Esophagus muscularis mucosa (tissue), 4 donors: ENCODE measurements around the gene APH1B. TPM values are rescaled to one million over a fixed set of nuclear protein-coding genes. Genes with fewer than 3 reads are reported as not detected.

Experiments
- DNase-seq: peaks from one replicate; pipeline ENCODE4 v3.0.0-alpha.2; 2017; ENCODE audit errors: extremely low spot score
- H3K27ac ChIP-seq, 4 donors: fragments of 200-600 bp; sonication (generic); replicated peaks in 1 of 4; 1 replicate in 3 of 4; 2 replicates in 1 of 4; pipeline ENCODE4 v1.5.1; 2016 to 2019; ENCODE audit warnings: mild to moderate bottlenecking in 1 of 4
- H3K27me3 ChIP-seq, 4 donors: fragments of 200-600 bp; sonication (generic); one replicate each; pipeline versions ENCODE4 v1.5.1 to v1.6.0; 2016 to 2019
- H3K36me3 ChIP-seq, 4 donors: fragments of 200-600 bp; sonication (generic); one replicate each; pipeline ENCODE4 v1.5.1; 2016 to 2019
- H3K4me1 ChIP-seq, 4 donors: fragments of 200-600 bp; sonication (generic); one replicate each; pipeline ENCODE4 v1.5.1; 2016 to 2019
- H3K4me3 ChIP-seq, 4 donors: fragments of 200-600 bp; sonication (generic); 1 replicate in 2 of 4; 2 replicates in 2 of 4; pipeline ENCODE4 v1.5.1; 2016 to 2019; ENCODE audit warnings: mild to moderate bottlenecking in 4 of 4, moderate library complexity in 1 of 4
- H3K9me3 ChIP-seq, 4 donors: fragments of 200-600 bp; sonication (generic); 1 replicate in 3 of 4; 2 replicates in 1 of 4; pipeline ENCODE4 v1.5.1; 2016 to 2019
- CTCF ChIP-seq, 3 experiments: fragments of 200-600 bp in 2 of 3; fragments of 450-650 bp in 1 of 3; sonication (generic) in 2 of 3; IDR thresholded peaks; one replicate each; pipeline ENCODE4 v1.5.1; 2017 to 2019; ENCODE audit warnings: antibody characterized with exemption in 3 of 3, mild to moderate bottlenecking in 2 of 3, moderate library complexity in 1 of 3
- EP300 ChIP-seq: sonication (generic); formaldehyde crosslinking; IDR thresholded peaks from one replicate; pipeline ENCODE4 v1.6.1; 2017; ENCODE audit warnings: antibody characterized with exemption
- POLR2A ChIP-seq: fragments of 450-650 bp; IDR thresholded peaks from one replicate; pipeline ENCODE4 v1.6.1; 2017; ENCODE audit warnings: antibody characterized with exemption, moderate library complexity, mild to moderate bottlenecking, low read depth
- POLR2AphosphoS5 ChIP-seq, 2 donors: sonication (generic); formaldehyde crosslinking; IDR thresholded peaks; one replicate each; pipeline ENCODE4 v1.6.1; 2017; ENCODE audit warnings: antibody characterized with exemption in 2 of 2
- WGBS: methylation state at CpG from one replicate; pipeline ENCODE4 v1.1.5; 2018; 5-methylcytosine and 5-hydroxymethylcytosine counted together
- intact Hi-C: fragments of 100-400 bp; cut with DNase I; formaldehyde crosslinking; loops from one replicate; pipeline ENCODE4 v1.15.1; 2023
- total RNA-seq, 4 donors: library from RNA; depleted of rRNA; stranded (reverse); fragments of >200 nt; gene quantifications; one replicate each; pipeline versions ENCODE4 v1.1.0 to v1.2.1, GENCODE V29; 2016

APH1B gene
- total RNA-seq, 4 donors from 2014 or later: 7.5 to 9.4 (median 8.9) TPM

DNA sequence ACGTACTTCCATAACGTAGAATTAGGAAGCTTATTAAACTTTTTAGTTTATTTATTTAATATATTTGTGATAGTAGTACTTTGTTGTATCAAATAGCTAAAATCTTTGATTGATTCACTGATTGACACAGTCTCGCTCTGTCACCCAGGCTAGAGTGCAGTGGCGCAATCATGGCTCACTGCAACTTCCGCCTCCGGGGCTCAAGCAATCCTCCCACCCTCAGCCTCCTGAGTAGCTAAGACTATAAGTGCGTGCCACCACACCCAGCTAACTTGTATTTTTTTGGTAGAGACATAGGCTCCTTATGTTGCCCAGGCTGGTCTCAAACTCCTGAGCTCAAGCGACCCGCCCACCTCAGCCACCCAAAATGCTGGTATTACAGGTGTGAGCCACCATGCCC is 5.7 kb downstream of the APH1B start:
- intact Hi-C loops: loop anchor here (10.0 kb wide), 1 partner anchor 322 kb away; no protein-coding TSS in a partner anchor
- Histone ChIP-seq H3K36me3 (peaks cover 9 to 59% (median 32%) of the 10 kb centered on the region in 4 donors), H3K27ac (no peak overlapping the region)

DNA sequence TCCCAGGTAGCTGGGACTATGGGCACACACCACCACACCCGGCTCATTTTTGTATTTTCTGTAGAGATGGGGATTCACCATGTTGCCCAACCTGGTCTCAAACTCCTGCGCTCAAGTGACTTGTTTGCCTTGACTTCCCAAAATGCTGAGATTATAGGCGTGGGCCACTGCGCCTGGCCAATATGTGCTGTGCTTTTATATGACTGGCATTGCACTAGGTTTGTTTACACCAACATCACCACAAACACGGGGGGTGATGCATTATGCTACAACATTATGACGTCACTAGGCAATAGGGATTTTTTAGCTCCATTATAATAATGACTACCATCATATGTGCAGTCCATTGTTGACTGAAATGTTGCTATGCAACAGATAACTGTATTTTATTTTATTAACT is 6.9 kb downstream of the APH1B start:
- Histone ChIP-seq H3K4me1 (peaks cover 0 to 9% (median 6%) of the 10 kb centered on the region in 4 donors), H3K27ac (no peak overlapping the region), H3K36me3 (peaks cover 9 to 61% (median 32%) of the 10 kb centered on the region in 4 donors), H3K4me3 (no peak overlapping the region), H3K9me3 (no peaks in the 10 kb centered on the region), H3K27me3 (no peaks in the 10 kb centered on the region)
- WGBS: 93% methylated on average over 5 of the region's 6 CpGs
- no peak for DNase-seq
- TF ChIP-seq POLR2AphosphoS5 (IDR thresholded peaks at IDR 0.05): no peak
- TF ChIP-seq POLR2A: no peak
- no peak for TF ChIP-seq EP300
- no peak for TF ChIP-seq CTCF (IDR thresholded peaks at IDR 0.05)
- intact Hi-C loops: loop anchor here (10.0 kb wide), 1 partner anchor 320 kb away; no protein-coding TSS in a partner anchor

More for the DNA sequence above, 5.7 kb downstream of the APH1B start:
- no peak for DNase-seq
- 79% methylated on average over 9 of the region's 9 CpGs for WGBS
- peaks cover 3 to 9% (median 7%) of the 10 kb centered on the region in 4 donors for H3K4me1 ChIP-seq
- H3K27me3 ChIP-seq: no peaks in the 10 kb centered on the region
- no peak for TF ChIP-seq POLR2A
- TF ChIP-seq POLR2AphosphoS5 (IDR thresholded peaks at IDR 0.05): no peak
- no peak for TF ChIP-seq CTCF (IDR thresholded peaks at IDR 0.05)
- no peak for TF ChIP-seq EP300
- no peak overlapping the region for H3K4me3 ChIP-seq
- H3K9me3 ChIP-seq: no peaks in the 10 kb centered on the region

DNA sequence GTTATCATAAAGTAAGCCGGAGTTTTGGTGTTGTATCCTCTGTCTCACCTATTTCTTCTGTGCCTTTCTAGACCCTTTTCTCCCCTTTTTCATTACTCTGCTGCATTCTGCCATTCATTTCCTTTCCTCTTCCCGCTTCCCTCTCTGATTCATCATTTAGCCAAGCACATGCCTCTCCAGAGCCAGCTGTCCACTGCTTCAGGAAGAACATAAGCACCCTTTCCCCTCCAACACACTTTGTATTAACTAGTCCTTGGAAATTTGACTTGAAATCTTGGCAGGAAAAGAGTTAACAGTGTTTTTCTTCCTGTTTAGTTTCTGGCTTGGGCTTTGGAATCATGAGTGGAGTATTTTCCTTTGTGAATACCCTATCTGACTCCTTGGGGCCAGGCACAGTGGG is 9.7 kb downstream of the APH1B start:
- H3K27me3 ChIP-seq: no peaks in the 10 kb centered on the region
- intact Hi-C loops: loop anchor here (2.0 to 10.0 kb wide), 2 partner anchors 116 to 318 kb away; no protein-coding TSS in a partner anchor
- peaks cover 9 to 54% (median 26%) of the 10 kb centered on the region in 4 donors for H3K36me3 ChIP-seq
- no peak overlapping the region for H3K4me3 ChIP-seq
- H3K4me1 ChIP-seq: peaks cover 9 to 13% (median 10%) of the 10 kb centered on the region in 4 donors
- no peaks in the 10 kb centered on the region for H3K9me3 ChIP-seq
- WGBS: 74% methylated on average over 2 of the region's 2 CpGs
- H3K27ac ChIP-seq: no peak overlapping the region
- no peak for DNase-seq
- TF ChIP-seq EP300 (no peak), CTCF (IDR thresholded peaks at IDR 0.05) (no peak), POLR2AphosphoS5 (IDR thresholded peaks at IDR 0.05) (no peak)

GRCh38 chr15:63288342-63288741 is 10.9 kb downstream of the APH1B start:
- H3K27me3 ChIP-seq: no peaks in the 10 kb centered on the region
- H3K9me3 ChIP-seq: no peaks in the 10 kb centered on the region
- H3K4me1 ChIP-seq: peaks cover 9 to 13% (median 10%) of the 10 kb centered on the region in 4 donors
- no peak for DNase-seq
- peaks cover 9 to 62% (median 26%) of the 10 kb centered on the region in 4 donors for H3K36me3 ChIP-seq
- H3K27ac ChIP-seq: no peak overlapping the region
- WGBS: 76% methylated on average over 1 of the region's 1 CpG
- intact Hi-C loops: loop anchor here (10.0 kb wide), 1 partner anchor 316 kb away; no protein-coding TSS in a partner anchor
- no peak for TF ChIP-seq POLR2A
- TF ChIP-seq CTCF (IDR thresholded peaks at IDR 0.05): no peak
- no peak for TF ChIP-seq EP300
- no peak for TF ChIP-seq POLR2AphosphoS5 (IDR thresholded peaks at IDR 0.05)
- H3K4me3 ChIP-seq: no peak overlapping the region
